Mesendoderm (in vitro differentiated cells): Measurements from ENCODE around the gene HLA-DOA.
A peak's percentile ranks its signal among the peaks of the same experiment; 100 is the strongest.

Experiments
- DNase-seq: peaks from one replicate; pipeline ENCODE4 v3.0.0; 2013
- H2AK5ac ChIP-seq: 2 replicates; pipeline ENCODE4 v1.6.1; 2013; ENCODE audit warnings: low read length, inconsistent platforms
- H2BK120ac ChIP-seq: 2 replicates; pipeline ENCODE4 v1.6.1; 2013; ENCODE audit warnings: low read depth, mild to moderate bottlenecking, low read length, moderate library complexity, mixed read lengths
- H2BK15ac ChIP-seq: replicated peaks from 2 replicates; pipeline ENCODE4 v1.6.1; 2013; ENCODE audit warnings: low read depth, mild to moderate bottlenecking, moderate library complexity
- H2BK5ac ChIP-seq: 2 replicates; pipeline ENCODE4 v1.6.1; 2013; ENCODE audit warnings: low read length, inconsistent platforms
- H3K18ac ChIP-seq: 2 replicates; pipeline ENCODE4 v1.6.1; 2013; ENCODE audit warnings: mild to moderate bottlenecking, low read length, mixed read lengths
- H3K23ac ChIP-seq: one replicate; pipeline ENCODE4 v1.6.1; 2013; ENCODE audit warnings: low read length
- H3K27ac ChIP-seq: 2 replicates; pipeline ENCODE4 v1.5.1; 2013; ENCODE audit warnings: low read depth, mild to moderate bottlenecking, inconsistent platforms, low read length, moderate library complexity
- H3K27me3 ChIP-seq: 2 replicates; pipeline ENCODE4 v1.6.1; 2013; ENCODE audit warnings: low read length, control low read depth, mild to moderate bottlenecking, inconsistent platforms; ENCODE audit not compliant: insufficient read depth, poor library complexity
- H3K36me3 ChIP-seq: 2 replicates; pipeline ENCODE4 v1.6.1; 2013; ENCODE audit warnings: low read length, inconsistent platforms; ENCODE audit not compliant: control insufficient read depth, insufficient read depth
- H3K4ac ChIP-seq: one replicate; pipeline ENCODE4 v1.6.1; 2013; ENCODE audit warnings: low read depth, mild to moderate bottlenecking, low read length, moderate library complexity
- H3K4me1 ChIP-seq: 2 replicates; pipeline ENCODE4 v1.6.1; 2013; ENCODE audit warnings: low read depth, low read length, inconsistent platforms; ENCODE audit not compliant: control insufficient read depth
- H3K4me2 ChIP-seq: 2 replicates; pipeline ENCODE4 v1.6.1; 2013; ENCODE audit warnings: low read length
- H3K4me3 ChIP-seq: 2 replicates; pipeline ENCODE4 v1.5.1; 2013; ENCODE audit warnings: mild to moderate bottlenecking, low read length
- H3K56ac ChIP-seq: one replicate; pipeline ENCODE4 v1.6.1; 2013; ENCODE audit warnings: low read length
- H3K79me1 ChIP-seq: 2 replicates; pipeline ENCODE4 v1.6.1; 2013; ENCODE audit warnings: low read length, inconsistent platforms
- H3K79me2 ChIP-seq: 2 replicates; pipeline ENCODE4 v1.6.1; 2013; ENCODE audit warnings: mild to moderate bottlenecking, low read length; ENCODE audit not compliant: control insufficient read depth, insufficient read depth
- H3K9ac ChIP-seq: 2 replicates; pipeline ENCODE4 v1.6.1; 2013; ENCODE audit warnings: low read length, inconsistent platforms
- H4K5ac ChIP-seq: one replicate; pipeline ENCODE4 v1.6.1; 2013; ENCODE audit warnings: low read length
- H4K8ac ChIP-seq: one replicate; pipeline ENCODE4 v1.6.1; 2013; ENCODE audit warnings: low read depth, mild to moderate bottlenecking, control low read depth, low read length, moderate library complexity
- WGBS: extraction: QIAGEN DNeasy Blood & Tissue Kit; methylation state at CpG from one replicate; pipeline ENCODE4 v1.1.7; 2013; ENCODE audit warnings: low lambda C conversion rate, missing lambda C conversion rate; ENCODE audit not compliant: insufficient coverage; ENCODE audit errors: extremely low coverage; 5-methylcytosine and 5-hydroxymethylcytosine counted together

The HLA-DOA gene

GRCh38 chr6:32968093-32968866 lies 41.1 kb downstream of the HLA-DOA start, which contains the start of gene BRD2:
TSS of gene BRD2 (plus strand) at chr6:32968594. CDS start at chr6:32972899, 4,305 bp downstream.
- no CpG with 5 or more reads among the region's 62 CpGs for WGBS

GRCh38 chr6:32967151-32968091 lies 42.0 kb downstream of the HLA-DOA start:
- no peak overlapping the region for H3K23ac ChIP-seq
- peak; percentile 94 for DNase-seq
- H2AK5ac ChIP-seq: no peak overlapping the region
- H4K5ac ChIP-seq: no peak overlapping the region
- no peak overlapping the region for H4K8ac ChIP-seq
- H3K4me3 ChIP-seq: peak overlapping the region; percentile 86
- no peaks in the 10 kb centered on the region for H3K36me3 ChIP-seq
- H3K4ac ChIP-seq: peak overlapping the region; percentile 77
- peak overlapping the region; percentile 89 for H3K18ac ChIP-seq
- peak overlapping the region; percentile 75 for H3K4me2 ChIP-seq
- H3K56ac ChIP-seq: peak overlapping the region; percentile 86
- H3K27ac ChIP-seq: peak overlapping the region; percentile 84
- peak overlapping the region; percentile 5 for H2BK5ac ChIP-seq
- H2BK15ac ChIP-seq: no peak overlapping the region
- no peaks in the 10 kb centered on the region for H3K27me3 ChIP-seq
- H3K4me1 ChIP-seq: peaks cover 8% of the 10 kb centered on the region
- H3K79me1 ChIP-seq: peaks cover 10% of the 10 kb centered on the region
- H2BK120ac ChIP-seq: no peak overlapping the region
- peak overlapping the region; percentile 97 for H3K9ac ChIP-seq
- no CpG with 5 or more reads among the region's 16 CpGs for WGBS
- H3K79me2 ChIP-seq: peaks cover 31% of the 10 kb centered on the region

More at GRCh38 chr6:32968093-32968866, 41.1 kb downstream of the HLA-DOA start, which contains the start of gene BRD2:
- Histone ChIP-seq H2BK5ac (peak within 1 kb of the TSS; percentile 98), H3K4me2 (peak within 1 kb of the TSS; percentile 81), H3K27me3 (no peaks in the 10 kb centered on the region), H2BK120ac (peak within 1 kb of the TSS; percentile 70), H3K4ac (peak within 1 kb of the TSS; percentile 90), H3K23ac (peak within 1 kb of the TSS; percentile 10), H3K4me1 (peaks cover 8% of the 10 kb centered on the region), H3K56ac (peak within 1 kb of the TSS; percentile 100), H3K4me3 (peak within 1 kb of the TSS; percentile 86), H3K18ac (peak within 1 kb of the TSS; percentile 89), H3K27ac (peak within 1 kb of the TSS; percentile 100), H3K79me2 (peaks cover 40% of the 10 kb centered on the region), H2AK5ac (peak within 1 kb of the TSS; percentile 97), H4K8ac (no peak within 1 kb of the TSS), H3K9ac (peak within 1 kb of the TSS; percentile 100), H3K36me3 (peaks cover 8% of the 10 kb centered on the region), H3K79me1 (peaks cover 10% of the 10 kb centered on the region), H4K5ac (peak within 1 kb of the TSS; percentile 99), H2BK15ac (no peak within 1 kb of the TSS)
- DNase-seq: peak; percentile 98

- Histone ChIP-seq H2BK15ac (no peak overlapping the region), H4K5ac (no peak overlapping the region), H3K4me1 (peaks cover 8% of the 10 kb centered on the region), H3K4me3 (no peak overlapping the region), H3K27me3 (no peaks in the 10 kb centered on the region), H2BK120ac (no peak overlapping the region), H2BK5ac (no peak overlapping the region), H3K23ac (no peak overlapping the region), H3K56ac (no peak overlapping the region), H3K4ac (no peak overlapping the region), H3K9ac (no peak overlapping the region), H3K79me1 (peaks cover 9% of the 10 kb centered on the region), H3K79me2 (peaks cover 25% of the 10 kb centered on the region), H3K36me3 (no peaks in the 10 kb centered on the region), H2AK5ac (no peak overlapping the region), H3K4me2 (no peak overlapping the region), H4K8ac (no peak overlapping the region), H3K27ac (no peak overlapping the region), H3K18ac (no peak overlapping the region)
- DNase-seq: no peak
- no CpG with 5 or more reads among the region's 5 CpGs for WGBS
Measured at GRCh38 chr6:32964776-32965175, 44.6 kb downstream of the HLA-DOA start.

GRCh38 chr6:32963866-32964265 lies 45.5 kb downstream of the HLA-DOA start:
- peaks cover 8% of the 10 kb centered on the region for H3K4me1 ChIP-seq
- no peak overlapping the region for H3K4ac ChIP-seq
- no peak overlapping the region for H2BK5ac ChIP-seq
- H3K18ac ChIP-seq: no peak overlapping the region
- H2BK15ac ChIP-seq: no peak overlapping the region
- H3K9ac ChIP-seq: no peak overlapping the region
- no peak overlapping the region for H3K4me2 ChIP-seq
- no peak overlapping the region for H3K56ac ChIP-seq
- H3K79me1 ChIP-seq: peaks cover 9% of the 10 kb centered on the region
- H3K27ac ChIP-seq: no peak overlapping the region
- H3K4me3 ChIP-seq: no peak overlapping the region
- no peak overlapping the region for H2BK120ac ChIP-seq
- no peaks in the 10 kb centered on the region for H3K27me3 ChIP-seq
- no peak overlapping the region for H4K5ac ChIP-seq
- H4K8ac ChIP-seq: no peak overlapping the region
- DNase-seq: no peak
- no CpG with 5 or more reads among the region's 1 CpG for WGBS
- H2AK5ac ChIP-seq: no peak overlapping the region
- H3K79me2 ChIP-seq: peaks cover 19% of the 10 kb centered on the region
- H3K23ac ChIP-seq: no peak overlapping the region
- H3K36me3 ChIP-seq: no peaks in the 10 kb centered on the region

- Histone ChIP-seq H3K18ac (no peak overlapping the region), H4K8ac (no peak overlapping the region), H2BK15ac (no peak overlapping the region), H3K4me3 (no peak overlapping the region), H2BK120ac (no peak overlapping the region), H3K9ac (no peak overlapping the region), H4K5ac (no peak overlapping the region), H3K4me2 (no peak overlapping the region), H2BK5ac (no peak overlapping the region), H3K27me3 (no peaks in the 10 kb centered on the region), H3K79me1 (peaks cover 9% of the 10 kb centered on the region), H3K4ac (no peak overlapping the region), H2AK5ac (no peak overlapping the region), H3K56ac (no peak overlapping the region), H3K36me3 (no peaks in the 10 kb centered on the region), H3K79me2 (peaks cover 16% of the 10 kb centered on the region), H3K4me1 (peaks cover 8% of the 10 kb centered on the region), H3K27ac (no peak overlapping the region), H3K23ac (no peak overlapping the region)
- WGBS: no CpG with 5 or more reads among the region's 1 CpG
- DNase-seq: no peak
Measured at GRCh38 chr6:32962213-32962826, 47.1 kb downstream of the HLA-DOA start.
